ENCODE results near the gene MTHFD1L.

GRCh38 chr6:151022492-151022891 lies 157.0 kb downstream of the MTHFD1L start:
- TF ChIP-seq CTCF (IDR thresholded peaks at IDR 0.05; ENCODE audit: insufficient read depth, low read length, poor library complexity, severe bottlenecking) = no peak
- TF ChIP-seq EZH2phosphoT487 (conservative IDR thresholded peaks at IDR 0.05; ENCODE audit: low read length) = no peak

Measured in SU-DHL-6 (cell line).